Brain microvascular endothelial cell (primary cell): ENCODE data around the gene HOXD8.
A peak's percentile ranks its signal among the peaks of the same experiment; 100 is the strongest.

ENCODE experiments used
- DNase-seq: peaks from one replicate; pipeline ENCODE4 v3.0.0-alpha.2; 2020
- H3K27ac ChIP-seq: fragments of 250-450 bp; sonication (Bioruptor Pico); 2 replicates; pipeline ENCODE4 v1.5.1; 2020; ENCODE audit warnings: mild to moderate bottlenecking, moderate library complexity
- H3K27me3 ChIP-seq: fragments of 250-450 bp; sonication (Bioruptor Pico); replicated peaks from 2 replicates; pipeline ENCODE4 v1.5.1; 2020; ENCODE audit warnings: mild to moderate bottlenecking
- H3K36me3 ChIP-seq: fragments of 250-450 bp; sonication (Bioruptor Pico); replicated peaks from 2 replicates; pipeline ENCODE4 v1.5.1; 2020; ENCODE audit warnings: mild to moderate bottlenecking
- H3K4me3 ChIP-seq: 2 replicates; pipeline ENCODE4 v1.5.1; 2011; ENCODE audit warnings: low read depth, mild to moderate bottlenecking, control low read depth, low read length, moderate library complexity
- CTCF ChIP-seq: IDR thresholded peaks from 2 replicates; pipeline ENCODE4 v1.5.1; 2011; ENCODE audit warnings: low read depth, mild to moderate bottlenecking, moderate library complexity, low read length, control low read depth, inconsistent platforms; ENCODE audit errors: missing control alignments
- in situ Hi-C: cut with HindIII; loops from 2 replicates; pipeline ENCODE4 v1.10.0; 2017; ENCODE audit warnings: low sequenced_read_pairs, low pct_ligation_motif_present

Gene HOXD8

GRCh38 chr2:176152350-176153181, 23.1 kb downstream of the HOXD8 start:
- in situ Hi-C loops = no loop called here
- H3K36me3 ChIP-seq = no peaks in the 10 kb centered on the region
- no peak for DNase-seq
- H3K27ac ChIP-seq = no peak overlapping the region
- no peak for TF ChIP-seq CTCF
- H3K27me3 ChIP-seq = peaks cover 94% of the 10 kb centered on the region
- H3K4me3 ChIP-seq = peak overlapping the region; percentile 35

GRCh38 chr2:176154576-176155252, 25.2 kb downstream of the HOXD8 start:
- Histone ChIP-seq H3K4me3 (no peak overlapping the region), H3K27ac (no peak overlapping the region), H3K36me3 (no peaks in the 10 kb centered on the region), H3K27me3 (peaks cover 91% of the 10 kb centered on the region)
- TF ChIP-seq CTCF = no peak
- no peak for DNase-seq
- in situ Hi-C loops = no loop called here

GRCh38 chr2:176155356-176156044, 26.0 kb downstream of the HOXD8 start:
- no peak overlapping the region for H3K27ac ChIP-seq
- no peak overlapping the region for H3K4me3 ChIP-seq
- in situ Hi-C loops = no loop called here
- no peaks in the 10 kb centered on the region for H3K36me3 ChIP-seq
- DNase-seq = no peak
- TF ChIP-seq CTCF = no peak
- H3K27me3 ChIP-seq = peaks cover 91% of the 10 kb centered on the region

- H3K4me3 ChIP-seq = no peak overlapping the region
- no peaks in the 10 kb centered on the region for H3K36me3 ChIP-seq
- no peak for TF ChIP-seq CTCF
- DNase-seq = no peak
- in situ Hi-C loops = no loop called here
- no peak overlapping the region for H3K27ac ChIP-seq
- peaks cover 91% of the 10 kb centered on the region for H3K27me3 ChIP-seq
Observed at GRCh38 chr2:176156301-176156806, 26.8 kb downstream of the HOXD8 start.

- no peaks in the 10 kb centered on the region for H3K36me3 ChIP-seq
- in situ Hi-C loops = no loop called here
- peaks cover 91% of the 10 kb centered on the region for H3K27me3 ChIP-seq
- TF ChIP-seq CTCF = no peak
- no peak for DNase-seq
- H3K4me3 ChIP-seq = peak within 1 kb of the TSS; percentile 12
- no peak within 1 kb of the TSS for H3K27ac ChIP-seq
Observed at GRCh38 chr2:176156807-176157498, 27.4 kb downstream of the HOXD8 start, which contains the start of gene HOXD3. TSS of gene HOXD3 (plus strand) at chr2:176157307. CDS start at chr2:176169115, 11,808 bp downstream.
